Activated CD4-positive, CD25-positive, alpha-beta regulatory T cell (primary cell): ENCODE measurements around the gene MYADML2.
"Not testable (repeated sequence)": the region's sequence is repeated elsewhere in the genome, so short reads cannot be mapped to it uniquely, and the experiment has no call there.

Source experiments
- DNase-seq, 4 experiments: peaks; one replicate each; lab custom pipeline; 2025; lab: John Stamatoyannopoulos, UW

The MYADML2 gene, protein sequence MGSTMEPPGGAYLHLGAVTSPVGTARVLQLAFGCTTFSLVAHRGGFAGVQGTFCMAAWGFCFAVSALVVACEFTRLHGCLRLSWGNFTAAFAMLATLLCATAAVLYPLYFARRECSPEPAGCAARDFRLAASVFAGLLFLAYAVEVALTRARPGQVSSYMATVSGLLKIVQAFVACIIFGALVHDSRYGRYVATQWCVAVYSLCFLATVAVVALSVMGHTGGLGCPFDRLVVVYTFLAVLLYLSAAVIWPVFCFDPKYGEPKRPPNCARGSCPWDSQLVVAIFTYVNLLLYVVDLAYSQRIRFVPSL

DNA sequence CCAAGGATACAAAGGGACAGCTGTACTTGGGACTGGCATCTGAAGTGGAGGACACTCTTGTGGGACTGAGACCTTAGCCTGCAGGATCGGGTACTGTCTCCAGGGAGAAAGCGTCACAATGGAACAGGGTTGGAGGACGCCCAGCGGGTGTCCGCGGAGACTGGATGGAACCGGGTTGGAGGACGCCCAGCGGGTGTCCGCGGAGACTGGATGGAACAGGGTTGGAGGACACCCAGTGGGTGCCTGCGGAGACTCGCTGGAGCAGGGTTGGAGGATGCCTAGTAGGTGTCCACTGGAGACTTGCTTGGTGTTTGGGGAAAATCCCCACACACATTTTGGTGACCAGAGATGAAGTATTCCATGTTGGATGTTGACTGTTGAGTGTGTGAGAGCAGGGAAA is at the start of gene MYADML2:
Gene MYADML2, minus strand, starts transcription at position 45 of the 400 bp plus-strand sequence. CDS start 5,492 bp downstream, outside the sequence.
- no peak for DNase-seq

DNA sequence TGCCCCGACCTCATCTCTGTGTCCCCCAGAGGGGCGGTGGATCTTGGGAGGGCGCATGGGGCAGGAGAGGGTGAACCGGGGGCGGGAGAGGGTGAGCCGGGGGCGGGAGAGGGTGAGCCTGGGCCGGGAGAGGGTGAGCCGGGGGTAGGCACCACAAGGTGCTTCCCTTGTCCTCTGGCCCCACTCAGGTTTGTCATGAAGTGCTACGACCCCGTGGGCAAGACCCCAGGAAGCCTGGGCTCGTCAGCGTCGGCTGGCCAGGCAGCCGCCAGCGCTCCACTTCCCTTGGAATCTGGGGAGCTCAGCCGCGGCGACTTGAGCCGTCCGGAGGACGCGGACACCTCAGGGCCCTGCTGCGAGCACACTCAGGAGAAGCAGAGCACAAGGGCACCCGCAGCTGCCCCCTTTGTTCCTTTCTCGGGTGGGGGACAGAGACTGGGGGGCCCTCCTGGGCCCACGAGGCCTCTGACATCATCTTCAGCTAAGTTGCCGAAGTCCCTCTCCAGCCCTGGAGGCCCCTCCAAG is 49.3 kb upstream of the MYADML2 start:
- DNase-seq: no peak

- DNase-seq: no peak
Observed at GRCh38 chr17:81995463-81996231, 48.6 kb upstream of the MYADML2 start.

DNA sequence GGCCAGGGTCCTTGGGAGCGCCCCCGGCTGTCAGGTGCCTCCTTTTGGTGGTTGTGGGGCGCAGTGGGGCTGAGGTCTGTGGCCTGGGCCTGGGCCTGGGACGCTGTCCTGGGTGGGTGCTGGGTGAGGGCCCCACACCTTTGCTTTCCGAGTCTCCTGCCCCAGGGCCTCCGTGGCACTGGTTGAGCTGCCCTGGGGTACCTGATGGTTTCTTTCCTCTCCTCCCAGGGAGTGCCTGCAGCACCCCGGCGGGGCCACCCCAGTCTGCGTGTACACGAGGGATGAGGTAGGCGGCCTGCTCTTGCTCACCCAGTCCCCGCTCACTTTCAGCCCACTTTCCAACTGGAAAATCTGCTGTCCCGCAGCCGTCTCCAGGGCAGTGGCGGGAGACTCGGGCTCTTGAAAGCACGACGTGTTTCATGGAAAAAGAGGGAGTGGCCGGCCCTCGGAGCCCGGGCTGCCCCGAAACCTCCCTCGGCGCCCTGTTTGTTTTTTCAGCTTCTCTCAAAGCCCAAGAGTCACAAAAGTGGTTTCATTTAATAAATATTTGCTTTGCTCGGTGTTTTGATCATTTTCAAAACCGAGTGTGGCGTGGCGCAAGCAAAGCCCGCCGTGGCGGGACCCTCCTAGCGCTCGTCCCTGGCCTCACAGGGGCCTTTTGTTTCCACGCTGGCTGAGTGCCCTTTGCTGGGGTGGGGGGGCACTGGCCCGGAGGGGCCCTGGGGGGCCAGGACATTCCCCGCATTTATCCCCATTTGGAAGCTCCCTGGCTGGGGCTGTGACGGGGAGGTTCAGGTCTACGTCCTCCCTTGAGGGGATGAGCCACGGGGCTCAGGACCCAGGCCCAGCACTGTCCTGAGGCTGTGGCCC is 47.8 kb upstream of the MYADML2 start:
- no peak for DNase-seq

DNA sequence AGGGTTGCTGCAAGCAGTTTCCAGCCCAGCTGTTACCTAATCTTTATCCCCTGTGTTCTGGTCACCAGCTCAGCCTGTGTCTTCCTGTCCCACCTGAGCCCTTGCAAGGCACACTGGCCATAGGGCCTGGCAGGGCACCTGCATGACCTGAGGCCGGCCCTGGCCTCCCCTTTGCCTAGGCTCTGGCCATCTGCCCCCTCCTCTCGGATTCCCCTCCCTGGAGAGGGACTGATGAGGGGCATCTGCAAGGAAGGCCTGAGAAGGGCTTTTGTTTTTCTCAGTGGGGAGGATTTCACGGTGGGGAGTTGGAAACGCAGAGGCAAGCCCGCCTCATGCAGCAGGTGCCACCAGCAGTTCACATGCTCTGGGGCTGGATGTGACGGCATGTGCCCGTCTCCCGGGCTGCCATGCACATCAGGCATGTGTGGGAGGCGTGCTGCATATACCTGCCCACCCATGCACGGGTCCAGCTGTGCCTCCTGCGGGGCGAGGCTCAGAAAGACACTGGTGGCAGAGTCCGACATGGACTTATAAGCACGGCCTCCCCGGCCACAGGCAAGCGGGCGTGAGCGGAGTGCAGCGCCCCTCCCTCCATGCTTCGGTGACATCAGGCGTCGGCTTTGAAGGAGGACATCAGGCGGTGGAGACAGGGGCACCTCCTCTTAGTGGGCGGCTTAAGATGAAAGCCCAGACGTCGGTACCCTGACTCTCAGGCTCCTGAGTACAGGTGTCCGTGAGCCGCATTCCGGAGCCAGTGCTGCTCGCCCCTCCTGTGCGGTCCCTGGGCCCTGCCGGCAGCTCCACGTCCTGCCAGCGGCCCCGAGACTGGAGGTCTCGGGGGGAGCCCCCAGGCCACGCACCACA is 46.9 kb upstream of the MYADML2 start:
- DNase-seq: no peak

DNA sequence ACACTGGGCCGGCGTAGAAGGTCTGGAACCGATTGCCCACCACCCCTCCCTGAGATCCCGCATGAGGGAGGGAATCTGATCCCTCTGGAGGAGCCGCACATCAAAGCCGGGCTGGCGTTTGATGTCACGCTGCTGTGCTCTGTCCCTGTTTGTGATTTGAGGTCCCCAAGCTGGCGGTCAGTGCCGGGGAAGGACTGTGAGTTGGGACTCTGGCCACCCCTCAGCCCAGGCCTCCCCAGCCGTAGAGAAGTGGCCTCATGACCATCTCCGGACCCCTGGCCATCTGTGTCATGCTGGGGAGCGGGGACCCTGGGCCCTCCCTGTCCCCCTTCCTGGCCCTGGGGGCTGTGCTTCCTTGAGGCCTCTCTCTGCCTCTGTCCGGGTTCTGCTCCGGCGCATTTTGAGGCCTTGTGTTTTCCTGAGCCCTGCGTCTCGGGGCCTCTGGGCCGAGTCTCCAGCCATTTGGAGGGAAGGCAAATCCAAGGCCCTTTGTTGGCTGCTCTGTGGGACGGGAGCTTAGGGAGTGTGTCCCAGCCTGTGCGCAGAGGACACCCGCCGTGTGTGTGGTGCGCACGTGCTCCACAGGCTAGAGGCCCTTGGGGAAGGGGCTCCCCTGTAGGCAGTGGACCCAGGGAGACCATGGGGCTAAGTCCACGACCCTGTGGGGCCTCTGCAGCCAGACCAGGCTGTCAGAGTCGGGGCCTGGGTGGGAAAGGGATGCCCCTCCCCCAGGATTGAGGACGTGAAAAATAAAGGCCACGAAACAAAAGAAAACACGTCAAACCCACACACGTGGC is 45.5 kb upstream of the MYADML2 start:
- no peak for DNase-seq

- DNase-seq: no peak
Observed at GRCh38 chr17:81991684-81992305, 44.8 kb upstream of the MYADML2 start.

- no peak for DNase-seq
Observed at GRCh38 chr17:81990836-81991683, 44.0 kb upstream of the MYADML2 start.

- no peak for DNase-seq
Observed at GRCh38 chr17:81987161-81987770, 40.2 kb upstream of the MYADML2 start.

- no peak for DNase-seq
Observed at GRCh38 chr17:81986606-81987005, 39.6 kb upstream of the MYADML2 start.

GRCh38 chr17:81984773-81985410 is 37.9 kb upstream of the MYADML2 start:
- DNase-seq: no peak

DNA sequence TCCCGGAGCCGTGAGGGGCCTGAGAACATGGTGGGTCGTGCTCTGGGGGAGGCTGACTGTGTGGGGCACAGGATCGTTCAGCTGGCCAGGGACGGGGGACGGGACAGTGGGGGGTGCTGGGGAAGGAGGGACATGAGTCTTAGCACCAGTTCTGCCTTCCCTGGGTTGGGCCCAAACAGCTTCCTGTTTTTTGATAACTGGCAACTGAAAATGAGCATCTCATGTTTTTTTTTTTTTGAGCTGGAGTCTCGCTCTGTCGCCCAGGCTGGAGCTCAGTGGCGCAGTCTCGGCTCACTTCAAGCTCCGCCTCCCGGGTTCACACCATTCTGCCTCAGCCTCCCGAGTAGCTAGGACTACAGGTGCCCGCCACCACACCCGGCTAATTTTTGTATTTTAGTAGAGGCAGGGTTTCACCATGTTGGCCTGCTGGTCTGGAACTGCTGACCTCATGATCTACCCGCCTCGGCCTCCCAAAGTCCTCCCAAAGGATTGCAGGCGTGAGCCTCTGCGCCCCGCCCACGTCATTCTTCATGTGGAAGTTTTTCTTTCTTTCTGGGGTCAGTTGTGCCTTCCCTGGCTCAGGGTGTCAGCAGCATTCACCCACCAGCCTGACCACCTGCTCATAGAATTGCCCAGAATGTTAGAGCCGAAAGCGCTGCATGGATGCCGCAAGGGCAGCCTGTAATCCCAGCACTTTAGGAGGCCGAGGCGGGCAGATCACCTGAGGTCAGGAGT is 36.8 kb upstream of the MYADML2 start:
- no peak for DNase-seq

DNA sequence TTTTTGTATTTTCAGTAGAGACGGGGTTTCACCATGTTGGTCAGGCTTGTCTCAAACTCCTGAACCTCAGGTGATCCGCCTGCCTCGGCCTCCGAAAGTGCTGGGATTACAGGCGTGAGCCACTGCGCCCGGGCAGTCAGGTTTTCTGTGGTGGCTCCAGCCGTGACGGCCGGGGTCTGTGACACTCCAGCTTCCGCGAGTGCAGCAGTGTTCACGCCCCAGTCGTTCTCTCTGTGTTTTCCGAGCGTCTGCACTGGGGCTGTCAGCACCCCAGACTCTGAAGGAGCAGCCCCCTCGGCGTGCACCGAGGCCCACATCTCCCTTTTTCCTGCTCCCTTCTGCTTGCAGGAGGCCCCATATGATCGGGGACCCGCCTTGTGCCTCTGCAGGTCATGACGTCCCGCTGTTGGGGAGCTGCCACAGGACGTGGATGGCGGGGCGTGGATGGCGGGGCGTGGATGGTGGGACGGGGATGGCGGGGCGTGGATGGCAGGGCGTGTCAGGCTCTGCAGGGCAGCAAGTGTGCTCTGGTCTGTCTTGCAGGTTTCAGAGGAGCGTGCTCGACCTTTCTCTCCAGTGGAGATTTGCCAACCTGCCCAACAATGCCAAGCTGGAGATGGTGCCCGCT is 36.1 kb upstream of the MYADML2 start:
- no peak for DNase-seq

- not testable (repeated sequence) for DNase-seq
Observed at GRCh38 chr17:81981511-81981910, 34.5 kb upstream of the MYADML2 start.

GRCh38 chr17:81980707-81981343 is 33.8 kb upstream of the MYADML2 start:
- no peak for DNase-seq

DNA sequence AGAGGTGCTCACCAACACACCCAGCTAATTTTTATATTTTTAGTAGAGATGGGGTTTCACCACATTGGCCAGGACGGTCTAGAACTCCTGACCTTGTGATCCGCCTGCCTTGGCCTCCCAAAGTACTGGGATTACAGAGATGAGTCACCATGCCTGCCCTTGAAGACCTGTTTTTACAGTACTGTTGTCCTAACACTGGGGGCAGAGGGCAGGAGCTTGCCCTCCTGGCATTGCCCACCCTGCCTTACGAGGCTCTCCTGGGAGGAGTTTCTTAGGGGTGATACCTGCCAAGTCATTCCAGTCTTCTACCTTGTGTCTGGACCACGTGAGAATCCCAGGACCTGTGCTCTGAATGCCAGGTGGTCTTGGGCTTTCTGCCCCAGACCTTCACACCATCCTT is 33.1 kb upstream of the MYADML2 start:
- DNase-seq: no peak
